Activated T-helper 1 cell treated with anti-CD3 and anti-CD28 coated beads, Interleukin-12 subunit alpha, Interleukin-12 subunit beta, Interleukin-2, Interleukin-4 antibody, amounts not matched to agents 30 ng/mL and 10 ng/mL and 1 ng/mL, durations not matched to agents 14 hours and 24 hours and 36 hours (primary cell): ENCODE results near the gene MRC2. TPM values are rescaled to one million over a fixed set of nuclear protein-coding genes. Genes with fewer than 3 reads are reported as not detected.

Experiments
- DNase-seq: peaks from one replicate; pipeline ENCODE4 v3.0.0; 2021; ENCODE audit warnings: low spot score
- H3K27ac Mint-ChIP-seq: one replicate; pipeline ENCODE4 v1.8.0; 2021; ENCODE audit warnings: mild to moderate bottlenecking, mixed read lengths
- H3K27me3 Mint-ChIP-seq: one replicate; pipeline ENCODE4 v1.8.0; 2022; ENCODE audit warnings: mild to moderate bottlenecking, moderate library complexity, mixed read lengths; ENCODE audit not compliant: insufficient read depth
- H3K36me3 Mint-ChIP-seq: one replicate; pipeline ENCODE4 v1.8.0; 2021; ENCODE audit warnings: low read depth, mixed read lengths
- H3K4me1 Mint-ChIP-seq: one replicate; pipeline ENCODE4 v1.8.0; 2021; ENCODE audit warnings: low read depth, mixed read lengths
- H3K4me3 Mint-ChIP-seq: one replicate; pipeline ENCODE4 v1.8.0; 2021; ENCODE audit warnings: mild to moderate bottlenecking, moderate library complexity, mixed read lengths
- H3K9me3 Mint-ChIP-seq: one replicate; pipeline ENCODE4 v1.8.0; 2021; ENCODE audit warnings: mixed read lengths
- intact Hi-C: fragments of 100-400 bp; cut with micrococcal nuclease; formaldehyde crosslinking; loops from one replicate; pipeline ENCODE4 v1.15.1; 2024
- total RNA-seq: library from RNA; stranded (reverse); gene quantifications from 2 replicates; pipeline ENCODE4 v1.2.3, GENCODE V29; 2022

MRC2 gene
- total RNA-seq, 1 donor from 2014 or later, result 1.6 TPM

DNA sequence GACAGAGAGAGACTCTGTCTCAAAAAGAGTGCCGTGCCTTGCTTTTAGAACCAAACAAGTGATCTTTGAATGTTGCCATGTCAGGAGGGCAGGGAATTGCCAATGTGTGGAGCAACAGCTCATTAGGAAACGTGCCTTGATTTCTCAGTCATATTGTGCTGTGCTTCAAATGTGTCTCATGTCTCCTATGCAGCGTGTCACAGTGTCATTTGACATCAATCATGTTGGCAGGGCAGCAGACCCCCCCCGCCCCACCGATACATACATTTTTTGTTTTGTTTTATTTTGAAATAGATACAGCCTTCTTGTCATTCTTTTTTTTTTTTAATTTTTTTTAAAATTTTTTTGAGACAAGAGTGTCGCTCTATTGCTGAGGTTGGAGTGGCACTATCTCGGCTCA, 22.1 kb downstream of the MRC2 start:
- H3K27me3 Mint-ChIP-seq, result peaks cover 70% of the 10 kb centered on the region
- intact Hi-C loops, result no loop called here

DNA sequence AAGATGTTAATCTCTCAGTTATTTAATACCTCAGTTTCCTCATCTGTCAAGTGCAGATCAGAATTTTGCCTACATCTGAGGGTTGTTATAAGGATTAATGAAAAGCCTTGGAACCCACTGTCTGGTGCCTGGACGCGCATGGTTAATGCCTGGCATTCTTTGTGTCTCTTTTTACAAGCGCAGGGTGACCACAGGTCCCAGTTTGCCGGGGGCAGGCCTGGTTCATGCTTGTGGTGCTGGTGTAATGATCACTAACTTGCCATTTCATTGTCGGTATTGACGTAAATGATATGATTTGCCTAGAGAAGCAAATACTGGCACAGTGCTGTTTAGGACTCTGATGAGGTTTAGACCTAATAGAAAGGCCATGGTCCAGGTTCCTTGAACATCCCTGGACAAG, 23.1 kb downstream of the MRC2 start:
- no peak for DNase-seq
- Mint-ChIP-seq H3K4me3 (no peak overlapping the region), H3K27ac (no peak overlapping the region), H3K4me1 (peaks cover 21% of the 10 kb centered on the region), H3K9me3 (no peaks in the 10 kb centered on the region), H3K36me3 (no peaks in the 10 kb centered on the region), H3K27me3 (peaks cover 74% of the 10 kb centered on the region)
- intact Hi-C loops, result no loop called here

More for the DNA sequence above, 22.1 kb downstream of the MRC2 start:
- no peak for DNase-seq
- Mint-ChIP-seq H3K9me3 (no peaks in the 10 kb centered on the region), H3K36me3 (no peaks in the 10 kb centered on the region), H3K4me3 (no peak overlapping the region), H3K27ac (no peak overlapping the region), H3K4me1 (peaks cover 21% of the 10 kb centered on the region)

DNA sequence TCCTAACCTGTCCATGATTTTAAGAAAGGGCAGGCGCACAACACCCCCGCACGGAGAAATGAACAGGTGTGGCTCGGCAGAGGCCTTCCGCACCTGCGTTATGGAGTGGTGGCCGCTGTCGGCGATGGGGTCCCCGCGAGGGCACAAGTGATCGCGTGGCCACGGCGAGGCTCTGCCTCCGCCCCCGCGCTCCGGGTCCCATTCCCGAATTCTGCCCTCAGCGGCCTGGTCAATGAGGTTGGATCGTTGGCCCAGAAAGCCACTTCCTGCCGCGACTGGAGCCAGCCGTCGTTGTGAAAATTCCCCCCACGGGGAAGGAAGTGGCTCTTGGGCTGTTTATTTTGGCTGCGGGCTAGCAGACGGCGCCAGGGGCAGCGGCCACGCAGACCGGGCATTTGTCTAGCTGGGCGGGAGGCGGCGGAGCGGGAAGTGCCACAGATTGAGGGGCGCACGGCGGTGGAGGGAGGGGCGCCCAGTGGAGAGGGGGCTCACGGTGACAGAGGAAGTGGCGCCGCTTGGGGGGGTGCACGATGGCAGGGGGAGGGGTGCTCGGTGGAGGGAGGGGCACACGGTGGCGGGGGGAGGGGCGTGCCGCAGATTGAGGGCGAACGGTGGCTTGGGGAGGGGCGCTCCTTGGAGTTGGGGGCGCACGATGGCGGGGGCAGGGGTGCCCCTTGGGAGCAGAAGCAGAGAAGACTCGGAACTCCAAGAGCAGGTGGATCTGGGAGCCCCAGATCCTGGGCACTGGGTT, 25.0 kb downstream of the MRC2 start:
- Mint-ChIP-seq H3K27me3 (peaks cover 79% of the 10 kb centered on the region), H3K4me3 (peak overlapping the region; percentile 74), H3K36me3 (no peaks in the 10 kb centered on the region), H3K4me1 (peaks cover 21% of the 10 kb centered on the region), H3K9me3 (no peaks in the 10 kb centered on the region), H3K27ac (peak overlapping the region; percentile 55)
- intact Hi-C loops, result loop anchor here (1.0 kb wide), 5 partner anchors 9 to 313 kb away; partner anchors contain the start of gene METTL2A
- peak; percentile 24 for DNase-seq

- Mint-ChIP-seq H3K27ac (peak overlapping the region; percentile 51), H3K36me3 (no peaks in the 10 kb centered on the region), H3K4me3 (peak overlapping the region; percentile 61), H3K27me3 (peaks cover 77% of the 10 kb centered on the region), H3K9me3 (no peaks in the 10 kb centered on the region), H3K4me1 (peaks cover 21% of the 10 kb centered on the region)
- peak; percentile 78 for DNase-seq
- intact Hi-C loops, result loop anchor here (1.0 kb wide), 5 partner anchors 10 to 312 kb away; partner anchors contain the start of gene METTL2A
Measured at GRCh38 chr17:62653002-62653825, 25.7 kb downstream of the MRC2 start.

DNA sequence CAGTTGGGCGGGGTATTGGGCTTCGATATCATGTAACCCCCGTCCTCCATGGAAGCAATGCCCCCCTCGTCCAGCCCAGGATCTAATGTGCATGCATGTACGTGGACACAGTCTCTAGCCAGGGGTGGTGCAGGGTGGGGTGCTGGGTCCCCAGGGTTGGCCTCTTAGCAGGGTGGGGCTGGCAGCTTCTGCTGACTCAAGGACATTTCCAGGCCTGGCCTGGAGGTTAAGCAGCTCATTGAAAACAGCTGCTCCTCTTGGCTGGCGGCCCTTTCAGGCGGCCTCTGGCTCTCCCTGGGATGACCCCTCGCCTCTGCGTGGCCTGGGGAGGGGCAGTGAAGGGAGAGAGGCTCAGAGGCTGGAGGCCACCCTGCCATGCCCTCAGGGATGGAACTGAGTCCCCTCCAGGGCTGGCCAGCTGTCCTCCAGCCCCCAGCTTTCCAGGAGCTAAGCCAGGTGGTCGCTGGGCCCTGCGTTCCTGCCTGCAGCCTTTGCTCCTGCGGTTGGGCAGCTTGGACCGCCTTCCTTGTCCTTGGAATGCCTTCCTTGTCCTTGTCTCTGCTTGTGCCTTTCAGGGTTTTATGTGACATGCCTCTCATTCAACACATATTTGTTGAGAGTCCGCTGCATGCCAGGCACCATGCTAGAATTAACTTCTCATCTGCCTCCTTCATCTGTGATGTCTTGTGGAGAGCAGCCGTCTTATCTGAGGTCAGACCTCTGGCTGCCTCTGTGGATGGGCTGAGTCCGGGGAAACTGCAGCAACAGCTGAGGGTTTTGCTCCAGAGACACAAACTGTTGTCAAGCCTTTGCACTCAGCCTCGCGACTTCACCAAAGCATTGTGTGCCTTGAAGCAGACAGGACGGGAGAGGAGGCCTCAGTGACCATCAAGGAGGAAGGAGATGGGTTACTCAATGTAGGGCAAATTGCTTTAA, 26.6 kb downstream of the MRC2 start:
- peaks cover 76% of the 10 kb centered on the region for H3K27me3 Mint-ChIP-seq

GRCh38 chr17:62655656-62656055, 28.2 kb downstream of the MRC2 start:
- no peak for DNase-seq
- intact Hi-C loops, result no loop called here
- Mint-ChIP-seq H3K4me1 (peaks cover 21% of the 10 kb centered on the region), H3K4me3 (no peak overlapping the region), H3K27me3 (peaks cover 74% of the 10 kb centered on the region), H3K9me3 (peaks cover 7% of the 10 kb centered on the region), H3K27ac (no peak overlapping the region), H3K36me3 (no peaks in the 10 kb centered on the region)

More for the DNA sequence above, 26.6 kb downstream of the MRC2 start:
- Mint-ChIP-seq H3K36me3 (no peaks in the 10 kb centered on the region), H3K9me3 (no peaks in the 10 kb centered on the region), H3K4me1 (peaks cover 21% of the 10 kb centered on the region), H3K4me3 (peak overlapping the region; percentile 12), H3K27ac (no peak overlapping the region)
- DNase-seq, result no peak
- intact Hi-C loops, result loop anchor here (1.0 kb wide), 5 partner anchors 11 to 311 kb away; partner anchors contain the start of gene METTL2A

GRCh38 chr17:62656446-62656845, 29.0 kb downstream of the MRC2 start:
- Mint-ChIP-seq H3K4me3 (no peak overlapping the region), H3K9me3 (peaks cover 14% of the 10 kb centered on the region), H3K36me3 (peaks cover 1% of the 10 kb centered on the region), H3K4me1 (peaks cover 21% of the 10 kb centered on the region), H3K27me3 (peaks cover 71% of the 10 kb centered on the region), H3K27ac (no peak overlapping the region)
- intact Hi-C loops, result no loop called here
- no peak for DNase-seq

GRCh38 chr17:62657145-62657665, 29.7 kb downstream of the MRC2 start:
- H3K27ac Mint-ChIP-seq, result no peak overlapping the region
- peaks cover 65% of the 10 kb centered on the region for H3K27me3 Mint-ChIP-seq
- no peak overlapping the region for H3K4me3 Mint-ChIP-seq
- H3K36me3 Mint-ChIP-seq, result peaks cover 2% of the 10 kb centered on the region
- intact Hi-C loops, result no loop called here
- no peak for DNase-seq
- peaks cover 16% of the 10 kb centered on the region for H3K9me3 Mint-ChIP-seq
- H3K4me1 Mint-ChIP-seq, result peaks cover 13% of the 10 kb centered on the region

- Mint-ChIP-seq H3K4me3 (no peak overlapping the region), H3K4me1 (peaks cover 11% of the 10 kb centered on the region), H3K9me3 (peaks cover 16% of the 10 kb centered on the region), H3K27me3 (peaks cover 61% of the 10 kb centered on the region), H3K27ac (no peak overlapping the region), H3K36me3 (peaks cover 2% of the 10 kb centered on the region)
- intact Hi-C loops, result no loop called here
- DNase-seq, result no peak
Measured at GRCh38 chr17:62657690-62658089, 30.2 kb downstream of the MRC2 start.

DNA sequence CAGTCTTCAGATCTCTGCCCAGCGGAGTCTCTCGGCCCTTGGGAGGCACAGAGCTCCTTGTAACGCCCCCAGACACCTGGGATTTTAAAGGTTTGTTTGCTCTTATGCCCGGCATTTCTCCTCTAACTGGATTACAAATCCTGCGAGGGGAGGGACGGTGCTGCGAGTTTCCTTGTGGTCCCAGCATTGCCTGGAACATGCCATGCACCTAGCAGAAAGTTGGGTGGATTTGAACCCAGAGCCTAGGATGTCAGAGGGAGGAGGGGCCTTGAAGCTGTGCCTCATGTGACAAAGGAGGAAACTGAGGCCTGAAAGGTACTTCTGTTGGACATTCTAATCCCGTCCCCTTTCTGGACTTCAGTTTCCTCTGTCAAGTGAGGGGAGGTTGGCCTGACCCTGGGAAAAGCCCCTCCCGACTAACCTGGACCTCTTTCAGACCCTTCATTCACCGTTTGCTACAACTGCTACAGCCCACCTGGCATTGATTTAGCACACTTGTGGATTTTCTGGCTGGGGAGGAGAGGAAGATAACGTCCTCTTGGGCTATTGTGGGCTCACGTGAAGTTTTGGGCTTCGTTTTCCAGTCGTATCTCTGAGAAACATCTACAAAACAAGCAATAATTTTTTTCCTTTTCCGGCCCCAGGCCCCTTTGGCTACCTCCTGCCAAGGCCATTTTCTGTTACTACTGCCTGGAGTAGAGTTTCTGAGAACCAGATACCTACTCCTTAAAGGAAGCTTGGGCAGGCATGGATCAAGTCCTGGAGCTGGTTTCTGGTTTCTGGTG, 30.9 kb downstream of the MRC2 start:
- DNase-seq, result no peak
- Mint-ChIP-seq H3K27me3 (peaks cover 65% of the 10 kb centered on the region), H3K4me3 (no peak overlapping the region), H3K27ac (no peak overlapping the region), H3K4me1 (peaks cover 6% of the 10 kb centered on the region), H3K9me3 (peaks cover 16% of the 10 kb centered on the region), H3K36me3 (peaks cover 2% of the 10 kb centered on the region)
- intact Hi-C loops, result no loop called here

- Mint-ChIP-seq H3K9me3 (peaks cover 16% of the 10 kb centered on the region), H3K4me3 (no peak overlapping the region), H3K36me3 (peaks cover 2% of the 10 kb centered on the region), H3K27me3 (peaks cover 53% of the 10 kb centered on the region), H3K4me1 (no peaks in the 10 kb centered on the region), H3K27ac (no peak overlapping the region)
- no peak for DNase-seq
- intact Hi-C loops, result no loop called here
Measured at GRCh38 chr17:62660629-62661118, 33.2 kb downstream of the MRC2 start.
